NCI-H2171 (cell line): ENCODE results near the gene PRPF6.
"Not testable (repeated sequence)": the region's sequence is repeated elsewhere in the genome, so short reads cannot be mapped to it uniquely, and the experiment has no call there.

Experiments
- DNase-seq: peaks from one replicate; lab custom pipeline; 2025; lab: John Stamatoyannopoulos, UW

Gene PRPF6

DNA sequence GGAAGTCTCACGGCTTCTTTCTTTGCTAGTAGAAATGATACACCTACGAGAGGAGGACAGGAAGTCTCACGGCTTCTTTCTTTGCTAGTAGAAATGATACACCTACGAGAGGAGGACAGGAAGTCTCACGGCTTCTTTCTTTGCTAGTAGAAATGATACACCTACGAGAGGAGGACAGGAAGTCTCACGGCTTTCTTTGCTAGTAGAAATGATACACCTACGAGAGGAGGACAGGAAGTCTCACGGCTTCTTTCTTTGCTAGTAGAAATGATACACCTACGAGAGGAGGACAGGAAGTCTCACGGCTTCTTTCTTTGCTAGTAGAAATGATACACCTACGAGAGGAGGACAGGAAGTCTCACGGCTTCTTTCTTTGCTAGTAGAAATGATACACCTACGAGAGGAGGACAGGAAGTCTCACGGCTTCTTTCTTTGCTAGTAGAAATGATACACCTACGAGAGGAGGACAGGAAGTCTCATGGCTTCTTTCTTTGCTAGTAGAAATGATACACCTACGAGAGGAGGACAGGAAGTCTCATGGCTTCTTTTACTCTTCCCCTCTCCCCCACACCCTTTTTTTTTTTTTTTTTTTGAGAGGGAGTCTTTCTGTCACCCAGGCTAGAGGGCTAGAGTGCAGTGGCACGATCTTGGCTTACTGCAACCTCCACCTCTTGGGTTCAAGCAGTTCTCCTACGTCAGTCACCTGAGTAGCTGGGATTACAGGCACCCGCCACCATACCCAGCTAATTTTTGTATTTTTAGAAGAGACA is 31.6 kb downstream of the PRPF6 start:
- not testable (repeated sequence) for DNase-seq

DNA sequence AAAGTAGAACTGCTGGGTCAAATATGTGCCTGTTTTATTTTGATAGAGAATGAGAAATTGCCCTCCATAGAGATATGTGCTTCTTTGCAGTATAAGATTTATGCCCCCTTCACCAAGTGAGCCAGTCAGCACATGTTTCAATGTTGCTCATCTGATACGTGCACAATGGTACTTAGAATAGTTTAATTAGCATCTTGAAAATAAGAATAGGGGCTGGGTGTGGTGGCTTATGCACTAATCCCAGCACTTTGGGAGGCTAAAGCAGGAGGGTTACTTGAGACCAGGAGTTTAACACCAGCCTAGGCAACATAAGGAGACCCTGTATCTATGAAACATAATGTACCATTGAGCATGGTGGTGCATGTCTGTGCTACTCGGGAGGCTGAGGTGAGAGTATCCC is 34.7 kb downstream of the PRPF6 start:
- no peak for DNase-seq

DNA sequence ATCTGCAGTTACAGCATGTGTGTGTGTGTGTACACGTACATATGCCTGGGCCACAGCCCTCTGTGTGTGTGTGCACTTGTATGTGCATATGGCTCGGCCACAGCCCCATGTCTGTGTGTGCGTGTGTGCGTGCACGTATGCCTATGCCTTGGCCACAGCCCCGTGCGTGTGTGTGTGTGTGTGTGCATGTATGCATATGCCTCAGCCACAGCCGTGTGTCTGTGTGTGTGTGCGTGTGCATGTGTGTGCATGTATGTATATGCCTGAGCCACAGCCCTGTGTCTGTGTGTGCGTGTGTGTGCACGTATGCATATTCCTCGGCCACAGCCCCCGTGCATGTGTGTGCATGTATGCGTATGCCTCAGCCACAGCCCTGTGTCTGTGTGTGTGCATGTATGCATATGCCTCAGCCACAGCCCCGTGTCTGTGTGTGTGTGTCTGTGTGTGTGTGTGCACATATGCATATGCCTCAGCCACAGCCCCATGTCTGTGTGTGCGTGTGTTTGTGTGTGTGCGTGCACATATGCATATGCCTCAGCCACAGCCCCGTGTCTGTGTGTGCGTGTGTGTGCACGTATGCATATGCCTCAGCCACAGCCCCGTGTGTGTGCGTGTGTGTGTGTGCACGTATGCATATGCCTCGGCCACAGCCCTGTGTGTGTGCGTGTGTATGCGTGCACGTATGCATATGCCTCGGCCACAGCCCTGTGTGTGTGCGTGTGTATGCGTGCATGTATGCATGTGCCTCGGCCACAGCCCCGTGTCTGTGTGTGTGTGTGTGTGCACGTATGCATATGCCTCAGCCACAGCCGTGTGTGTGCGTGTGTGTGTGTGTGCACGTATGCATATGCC is 40.4 kb downstream of the PRPF6 start:
- DNase-seq: no peak

- no peak for DNase-seq
Observed at GRCh38 chr20:64022671-64023360, 41.9 kb downstream of the PRPF6 start.

- no peak for DNase-seq
Observed at GRCh38 chr20:64023361-64024140, 42.6 kb downstream of the PRPF6 start.

GRCh38 chr20:64024141-64024990 is 43.4 kb downstream of the PRPF6 start:
- no peak for DNase-seq

DNA sequence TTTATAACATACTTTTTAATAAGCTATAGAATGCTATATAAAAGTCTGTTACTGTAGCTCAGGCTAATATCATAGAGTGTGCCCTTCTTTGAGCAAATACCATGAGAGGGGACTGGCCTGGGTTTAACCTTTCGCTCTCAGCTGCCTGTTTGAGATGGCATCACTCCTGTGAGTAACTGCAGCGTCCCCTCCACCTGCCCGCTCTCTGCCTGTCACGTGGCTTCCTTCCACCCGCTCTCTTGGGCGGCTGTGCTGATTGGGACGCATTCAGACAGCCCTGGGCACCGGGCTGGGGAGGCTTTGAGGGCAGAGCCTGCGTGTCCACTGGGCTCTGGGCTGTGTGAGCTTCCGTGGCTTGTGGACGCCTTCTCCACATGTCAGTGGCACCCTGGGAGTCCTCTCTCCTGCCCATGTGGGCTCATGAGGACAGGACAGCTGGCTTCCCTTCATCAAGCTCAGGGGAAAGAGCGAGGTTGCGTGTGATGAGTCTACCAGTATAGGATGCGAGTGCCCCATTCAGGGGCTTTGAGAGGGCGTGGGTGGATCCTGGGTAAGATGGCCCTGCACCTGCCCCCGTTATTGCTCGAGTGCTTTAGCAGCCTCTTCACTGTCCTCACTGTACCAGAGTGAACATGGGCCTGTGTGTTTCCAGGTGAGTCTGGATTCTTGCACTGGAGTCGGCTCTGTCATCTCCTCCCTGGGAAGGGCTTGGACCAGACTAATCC is 44.3 kb downstream of the PRPF6 start:
- no peak for DNase-seq

- DNase-seq: no peak
Observed at GRCh38 chr20:64025826-64026412, 45.0 kb downstream of the PRPF6 start.

- no peak for DNase-seq
Observed at GRCh38 chr20:64027981-64028685, 47.2 kb downstream of the PRPF6 start.

GRCh38 chr20:64029293-64030117 is 48.6 kb downstream of the PRPF6 start:
- DNase-seq: no peak

DNA sequence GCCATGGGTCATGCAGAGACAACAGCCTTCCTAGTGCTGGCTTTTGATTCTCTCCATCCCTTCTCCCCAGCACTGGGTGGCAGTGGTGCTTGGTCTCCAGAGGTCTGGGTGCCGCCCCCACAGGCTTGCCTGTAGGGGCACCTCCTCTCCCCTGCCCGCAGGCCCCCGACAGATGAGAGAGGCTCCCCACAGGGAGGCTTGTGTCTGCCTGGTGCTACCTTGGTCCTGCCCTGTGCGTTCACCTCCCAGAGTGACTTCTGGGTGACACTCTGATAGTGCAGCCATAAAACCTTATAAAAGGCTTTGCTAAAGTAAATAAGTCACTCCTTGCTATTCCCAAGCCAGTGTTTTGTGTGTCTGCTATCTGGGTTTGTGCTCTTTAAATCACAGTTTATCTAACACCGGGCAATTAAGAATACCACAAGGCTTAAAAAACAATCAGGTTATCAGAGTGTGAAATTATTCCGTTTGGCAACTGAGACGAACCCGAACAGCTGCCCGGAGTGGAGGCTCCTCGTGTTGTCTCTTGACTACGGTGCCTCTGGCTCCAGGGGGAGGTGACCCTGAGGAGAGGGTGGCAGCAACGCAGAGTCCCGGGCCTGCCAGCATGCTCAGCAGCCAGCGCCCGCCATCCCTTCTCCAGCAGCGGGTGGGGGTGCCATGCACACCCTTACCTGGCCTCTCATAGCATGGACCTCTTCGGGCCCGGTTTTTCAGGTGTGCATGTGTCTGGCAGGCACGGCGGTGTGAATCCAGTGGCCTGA is 49.6 kb downstream of the PRPF6 start:
- no peak for DNase-seq

- no peak for DNase-seq
Observed at GRCh38 chr20:64031822-64032314, 50.9 kb downstream of the PRPF6 start.

GRCh38 chr20:64032706-64033624 is 52.0 kb downstream of the PRPF6 start:
- no peak for DNase-seq

DNA sequence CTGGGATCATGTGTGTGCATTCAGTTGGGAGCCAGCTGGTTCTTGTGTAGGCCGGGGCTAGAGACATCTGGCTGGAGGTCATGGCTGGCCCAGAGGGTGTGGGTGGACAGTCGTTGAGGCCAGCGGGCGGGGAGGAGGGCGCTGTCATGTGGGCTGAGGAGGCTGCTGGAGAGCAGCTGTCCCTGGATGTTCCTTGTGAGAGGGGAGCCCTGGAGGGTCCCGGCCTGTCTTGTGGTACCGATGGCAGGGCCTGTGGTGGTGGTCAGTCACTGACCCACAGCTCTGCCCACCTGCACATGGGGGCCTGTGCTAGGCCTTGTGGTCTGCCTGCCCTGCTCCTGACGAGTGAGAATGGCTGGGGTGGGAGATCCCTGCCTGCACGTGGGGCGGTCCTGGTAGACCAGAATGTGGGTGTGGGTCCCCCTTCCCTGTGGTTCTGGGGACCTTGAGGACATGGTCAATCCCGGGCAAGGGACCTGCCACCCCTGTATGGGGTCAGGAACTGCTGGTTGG is 53.1 kb downstream of the PRPF6 start:
- DNase-seq: no peak

GRCh38 chr20:64035066-64035932 is 54.4 kb downstream of the PRPF6 start:
- no peak for DNase-seq
